NAMALWA (cell line): ENCODE measurements around the gene ALOXE3.

ENCODE experiments used
- DNase-seq: peaks from one replicate; pipeline ENCODE4 v3.0.0-alpha.2; 2015; ENCODE audit warnings: low spot score

The ALOXE3 gene

DNA sequence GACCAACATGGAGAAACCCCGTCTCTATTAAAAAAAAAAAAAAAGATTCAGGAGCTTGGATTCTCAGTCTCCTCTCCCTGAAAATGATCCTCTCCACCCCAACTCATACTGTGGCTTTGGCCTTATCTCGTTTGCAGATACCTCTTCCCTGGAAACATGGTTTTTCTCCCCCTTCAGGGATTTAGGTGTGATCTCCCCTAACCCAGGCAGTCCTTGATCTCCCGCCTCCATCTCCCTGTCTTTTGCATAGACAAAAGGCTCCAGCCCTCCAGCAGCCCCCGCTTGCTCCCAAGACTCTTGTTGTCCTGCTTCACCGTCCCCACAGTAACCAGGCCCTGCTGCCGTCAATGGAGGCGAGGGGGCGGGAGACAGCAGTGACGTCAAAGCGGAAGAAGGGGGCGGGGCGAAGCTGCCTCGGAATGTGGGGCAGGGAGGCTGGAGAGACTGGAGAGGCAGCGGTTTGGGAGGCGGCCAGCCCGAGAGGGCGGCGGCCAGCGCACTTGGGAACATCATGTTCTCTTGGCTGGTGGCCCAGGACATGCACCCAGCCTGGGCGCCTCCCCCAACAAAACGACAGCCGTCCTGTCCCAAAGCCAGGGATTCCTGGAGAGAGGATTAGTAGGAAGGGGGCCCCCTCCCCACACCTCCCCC, 35.8 kb upstream of the ALOXE3 start:
- DNase-seq = peak; percentile 76

DNA sequence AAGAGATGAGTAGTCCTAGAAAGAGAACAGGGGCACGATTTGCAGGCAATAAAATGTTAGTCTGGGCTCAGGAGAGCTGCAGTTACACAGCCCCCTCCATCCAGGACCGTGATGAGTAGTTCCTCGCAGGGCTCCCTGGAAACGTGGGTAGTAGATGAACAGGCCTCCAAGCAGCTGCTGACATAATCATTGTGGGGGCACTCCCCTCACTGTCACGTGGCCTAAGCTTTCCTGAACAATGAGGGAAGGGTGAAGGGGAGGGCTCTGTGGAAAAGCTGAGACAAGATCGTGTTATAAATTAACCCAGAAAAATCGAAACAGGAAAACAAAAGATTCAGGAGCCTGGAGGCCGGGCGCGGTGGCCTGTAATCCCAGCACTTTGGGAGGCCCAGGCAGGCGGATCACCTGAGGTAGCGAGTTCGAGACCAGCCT, 35.2 kb upstream of the ALOXE3 start:
- peak; percentile 13 for DNase-seq

- DNase-seq = peak; percentile 8
These were observed 34.7 kb upstream of the ALOXE3 start for GRCh38 chr17:8153031-8153451.

GRCh38 chr17:8152112-8152775, 33.9 kb upstream of the ALOXE3 start, which contains the start of gene PER1:
PER1 (minus strand) TSS chr17:8152404; CDS start chr17:8150706, 1,698 bp downstream.
- DNase-seq = peak; percentile 86

GRCh38 chr17:8151641-8152111, 33.4 kb upstream of the ALOXE3 start:
- DNase-seq = peak; percentile 55

DNA sequence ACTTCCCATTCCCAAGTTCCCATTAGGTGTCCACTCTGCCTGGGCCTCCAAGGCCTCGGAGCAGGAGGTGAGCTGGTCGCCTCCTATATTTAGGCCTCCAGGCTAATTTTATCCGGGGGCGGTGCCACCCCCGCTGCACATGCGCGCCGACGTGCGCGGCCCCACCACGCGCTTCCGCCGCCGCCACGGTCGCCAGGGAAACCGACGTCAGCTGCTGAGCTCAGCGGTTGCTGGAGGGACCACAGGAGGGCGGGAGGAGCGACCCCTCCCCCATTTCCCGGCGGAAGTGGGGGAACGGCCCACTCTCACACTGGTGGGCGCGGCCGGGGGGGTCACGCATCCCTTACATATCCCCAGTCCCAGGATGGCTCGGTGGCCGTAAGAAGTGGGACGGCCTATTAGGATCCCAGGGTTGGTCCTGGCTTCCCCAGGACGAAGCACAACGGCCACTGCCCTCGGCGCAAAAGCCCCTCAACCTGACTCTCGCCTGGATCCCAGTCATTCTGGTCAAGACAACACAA, 32.9 kb upstream of the ALOXE3 start:
- DNase-seq = peak; percentile 80

- DNase-seq = peak; percentile 15
These were observed 32.1 kb upstream of the ALOXE3 start for GRCh38 chr17:8150194-8151119.

- peak; percentile 0 for DNase-seq
These were observed 31.3 kb upstream of the ALOXE3 start for GRCh38 chr17:8149419-8150193.

DNA sequence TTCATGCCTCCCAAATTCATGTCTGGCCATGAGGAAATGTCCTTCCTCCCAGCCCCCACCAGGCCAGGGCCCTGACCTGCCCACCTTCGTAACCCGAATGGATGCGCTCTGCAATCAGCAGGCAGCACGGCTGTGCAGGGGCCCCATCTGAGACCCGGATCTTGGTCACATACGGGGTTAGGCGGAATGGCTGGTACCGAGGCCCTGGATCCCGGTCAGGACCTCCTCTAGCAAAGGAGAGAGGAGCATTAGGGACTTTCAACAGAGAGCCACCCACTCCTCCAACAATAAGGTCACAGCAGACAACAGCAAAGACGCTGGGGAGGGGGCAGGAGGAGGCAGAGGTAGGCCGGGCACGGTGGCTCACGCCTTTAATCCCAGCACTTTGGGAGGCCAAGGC, 30.2 kb upstream of the ALOXE3 start:
- DNase-seq = no peak

DNA sequence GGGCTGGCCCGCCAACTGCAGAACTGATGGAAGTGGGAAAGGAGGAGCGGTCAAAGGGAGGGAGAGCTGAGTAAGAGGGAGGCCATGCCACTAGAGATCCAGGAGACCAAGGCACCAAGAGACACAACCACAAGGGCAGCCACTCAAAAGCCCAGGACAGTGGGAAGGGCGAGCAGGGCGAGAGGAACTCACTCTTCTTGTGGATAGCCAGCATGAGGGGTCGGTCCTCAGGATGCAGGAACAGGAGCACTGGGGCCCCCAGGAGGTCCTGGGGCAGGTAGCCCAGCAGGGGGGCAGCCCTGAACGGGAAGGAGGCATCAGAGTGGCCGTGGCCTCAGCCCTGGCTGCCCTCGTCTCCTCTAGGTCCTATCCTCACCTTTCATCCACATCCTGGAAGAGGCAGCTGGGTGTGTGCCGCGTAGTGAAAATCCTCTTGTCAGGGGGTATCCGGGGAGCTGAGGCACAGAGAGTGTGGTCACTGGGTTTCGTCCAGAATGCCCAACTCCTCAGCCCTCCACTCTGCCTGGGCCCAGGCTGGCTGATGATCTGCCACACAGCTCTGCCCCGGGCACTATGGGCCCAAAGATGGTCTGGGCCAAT, 29.6 kb upstream of the ALOXE3 start:
- no peak for DNase-seq

GRCh38 chr17:8147141-8147804, 29.0 kb upstream of the ALOXE3 start:
- no peak for DNase-seq

GRCh38 chr17:8146381-8147140, 28.2 kb upstream of the ALOXE3 start:
- peak; percentile 1 for DNase-seq

GRCh38 chr17:8145811-8146210, 27.5 kb upstream of the ALOXE3 start:
- DNase-seq = no peak

GRCh38 chr17:8144401-8145231, 26.3 kb upstream of the ALOXE3 start:
- DNase-seq = no peak

GRCh38 chr17:8143581-8144400, 25.5 kb upstream of the ALOXE3 start:
- no peak for DNase-seq

- no peak for DNase-seq
These were observed 24.7 kb upstream of the ALOXE3 start for GRCh38 chr17:8142887-8143580.
